Pancreas (tissue), 10 donors: ENCODE results near the gene EGF. TPM values are rescaled to one million over a fixed set of nuclear protein-coding genes. Genes with fewer than 3 reads are reported as not detected.
"Not testable (repeated sequence)": the region's sequence is repeated elsewhere in the genome, so short reads cannot be mapped to it uniquely, and the experiment has no call there.

Experiments used
- ATAC-seq, 4 donors: fragments of 200-7000 bp; cut with Tn5 transposase; one replicate each; pipeline versions ENCODE4 v1.8.0 to v1.9.1; 2020; ENCODE audit warnings: mild to moderate bottlenecking in 4 of 4, moderate library complexity in 4 of 4
- DNase-seq, 6 donors: peaks; one replicate each; pipeline ENCODE4 v3.0.0-alpha.2; 2020
- FAIRE-seq: peaks from 2 replicates; lab custom pipeline; 2012; peaks lifted over from hg19 to GRCh38; lab: Jason Lieb, UNC
- H3K27ac ChIP-seq, 4 donors: fragments of 200-600 bp; sonication (generic); 1 replicate in 3 of 4; 2 replicates in 1 of 4; pipeline versions ENCODE4 v1.5.0 to v1.8.0; 2020
- H3K27me3 ChIP-seq, 4 donors: fragments of 200-600 bp; one replicate each; pipeline ENCODE4 v1.8.0; 2021
- H3K36me3 ChIP-seq, 3 donors: fragments of 200-600 bp; sonication (generic) in 1 of 3; one replicate each; pipeline versions ENCODE4 v1.5.0 to v1.8.0; 2020 to 2021
- H3K4me1 ChIP-seq, 3 donors: fragments of 200-600 bp; one replicate each; pipeline ENCODE4 v1.8.0; 2021
- H3K4me3 ChIP-seq, 4 donors: fragments of 200-600 bp; sonication (generic) in 2 of 4; one replicate each; pipeline versions ENCODE4 v1.5.0 to v1.8.0; 2020 to 2021
- H3K9me3 ChIP-seq, 4 donors: fragments of 200-600 bp; one replicate each; pipeline ENCODE4 v1.8.0; 2021
- WGBS, 2 donors: extraction: QIAGEN DNeasy Blood & Tissue Kit; methylation state at CpG; one replicate each; pipeline ENCODE4 v1.1.7; 2013; 5-methylcytosine and 5-hydroxymethylcytosine counted together
- intact Hi-C, 3 donors: fragments of 100-400 bp; cut with DNase I; formaldehyde crosslinking; loops; one replicate each; pipeline versions ENCODE4 v1.11.1 to v1.14.2; 2022
- polyA plus RNA-seq, 2 donors: library from polyadenylated mRNA; stranded (reverse); fragments of 200-250 nt; gene quantifications; one replicate each; pipeline ENCODE4 v1.2.3, GENCODE V29; 2013
- total RNA-seq, 6 donors: library from RNA; stranded (reverse); fragmentation: NEBNext Ultra II Directional in 4 of 6; extraction: Animal tissue kit (Norgen Biotek cat#: 25700) in 4 of 6; gene quantifications; one replicate each; pipeline versions ENCODE4 v1.2.1 to v1.2.4, GENCODE V29; 2021 to 2023
- TF ChIP-seq, protein P1 (sequence below), 4 donors: fragments of 200-600 bp; sonication (generic) in 3 of 4; IDR thresholded peaks; one replicate each; pipeline versions ENCODE4 v1.5.0 to v1.8.0; 2021; ENCODE audit warnings: antibody characterized with exemption in 4 of 4
- donor health status: healthy with polysubstance abuse.
- donor health status: DM: no; HTN: no; CAD: no; lungs with moderate emphysema.
- donor health status: DM: no; HTN: no; CAD: no.
- donor health status: control.
- donor health status: control.
- donor health status: Bipolar disorder and iron deficiency.
- donor health status: DM: yes; HTN: yes; CAD: no.
- donor health status: DM: no; HTN: no; CAD: no.
- donor health status: DM: no; HTN: no; CAD: no.
- donor health status: DM: yes; HTN: yes; CAD: no.

Gene EGF
- total and polyA plus RNA-seq, 8 donors = 12.8 to 67.2 (median 23.1) TPM

DNA sequence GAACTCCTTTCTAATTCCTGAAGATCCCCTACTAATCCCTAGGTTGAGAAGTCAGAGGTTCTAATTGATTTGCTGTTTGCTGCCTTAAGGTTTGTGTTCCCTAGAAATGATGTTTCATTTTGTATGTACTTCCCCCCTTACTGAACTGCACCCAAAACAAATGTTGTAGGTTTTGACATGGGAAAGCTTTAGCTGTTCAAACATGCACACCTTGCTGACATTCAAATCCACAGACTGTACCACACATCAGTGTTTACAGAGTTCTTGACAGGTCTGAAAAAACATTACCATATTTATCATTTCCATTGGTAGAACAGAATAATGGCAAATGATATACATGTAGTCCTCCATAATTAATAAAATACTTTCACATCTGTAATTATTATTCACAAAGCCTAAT is 18.2 kb downstream of the EGF start:
- H3K9me3 ChIP-seq = no peaks in the 10 kb centered on the region
- DNase-seq (peak in 3 of 6 donors; percentile 37 to 54 (median 39)), FAIRE-seq (no peak), ATAC-seq (peak; percentile 95 to 98 (median 96))
- peaks cover 7 to 28% (median 26%) of the 10 kb centered on the region in 3 donors for H3K4me1 ChIP-seq
- intact Hi-C loops = no loop called here
- H3K27me3 ChIP-seq = no peaks in the 10 kb centered on the region
- TF ChIP-seq, protein P1, sequence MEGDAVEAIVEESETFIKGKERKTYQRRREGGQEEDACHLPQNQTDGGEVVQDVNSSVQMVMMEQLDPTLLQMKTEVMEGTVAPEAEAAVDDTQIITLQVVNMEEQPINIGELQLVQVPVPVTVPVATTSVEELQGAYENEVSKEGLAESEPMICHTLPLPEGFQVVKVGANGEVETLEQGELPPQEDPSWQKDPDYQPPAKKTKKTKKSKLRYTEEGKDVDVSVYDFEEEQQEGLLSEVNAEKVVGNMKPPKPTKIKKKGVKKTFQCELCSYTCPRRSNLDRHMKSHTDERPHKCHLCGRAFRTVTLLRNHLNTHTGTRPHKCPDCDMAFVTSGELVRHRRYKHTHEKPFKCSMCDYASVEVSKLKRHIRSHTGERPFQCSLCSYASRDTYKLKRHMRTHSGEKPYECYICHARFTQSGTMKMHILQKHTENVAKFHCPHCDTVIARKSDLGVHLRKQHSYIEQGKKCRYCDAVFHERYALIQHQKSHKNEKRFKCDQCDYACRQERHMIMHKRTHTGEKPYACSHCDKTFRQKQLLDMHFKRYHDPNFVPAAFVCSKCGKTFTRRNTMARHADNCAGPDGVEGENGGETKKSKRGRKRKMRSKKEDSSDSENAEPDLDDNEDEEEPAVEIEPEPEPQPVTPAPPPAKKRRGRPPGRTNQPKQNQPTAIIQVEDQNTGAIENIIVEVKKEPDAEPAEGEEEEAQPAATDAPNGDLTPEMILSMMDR (IDR thresholded peaks at IDR 0.05) = no peak
- H3K4me3 ChIP-seq = no peak overlapping the region
- peak overlapping the region; percentile 26 to 75 (median 56) for H3K27ac ChIP-seq
- H3K36me3 ChIP-seq = no peaks in the 10 kb centered on the region

DNA sequence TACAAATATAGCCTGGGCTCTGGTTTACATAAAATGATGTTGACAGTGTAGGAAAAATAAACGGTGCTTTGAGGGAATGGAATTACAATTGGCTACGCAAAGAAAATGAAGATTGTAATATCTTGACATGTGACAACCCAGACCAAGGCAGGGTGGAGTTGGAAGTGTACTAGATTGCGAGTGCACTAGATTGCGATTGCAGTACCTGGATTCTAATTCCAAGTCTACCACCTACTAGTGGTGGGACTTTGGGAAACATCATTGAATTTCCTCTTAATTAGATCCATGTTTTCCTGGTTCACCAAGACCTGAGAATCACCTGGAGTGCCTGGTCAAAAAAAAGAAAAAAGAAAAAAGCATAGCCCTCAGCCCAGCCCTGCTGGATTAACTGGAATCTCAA is 18.6 kb downstream of the EGF start:
- H3K4me3 ChIP-seq = no peak overlapping the region
- H3K9me3 ChIP-seq = no peaks in the 10 kb centered on the region
- H3K27ac ChIP-seq = peak overlapping the region in 3 of 4 donors; percentile 26 to 75 (median 66)
- WGBS, 2 donors = 24 to 35% methylated on average over 4 of the region's 4 CpGs
- FAIRE-seq (no peak), DNase-seq (peak in 1 of 6 donors; percentile 42), ATAC-seq (peak; percentile 71 to 84 (median 80))
- intact Hi-C loops = no loop called here
- no peaks in the 10 kb centered on the region for H3K36me3 ChIP-seq
- H3K27me3 ChIP-seq = no peaks in the 10 kb centered on the region
- H3K4me1 ChIP-seq = peaks cover 7 to 28% (median 26%) of the 10 kb centered on the region in 3 donors
- TF ChIP-seq, protein P1 (IDR thresholded peaks at IDR 0.05) = peak in 1 of 4 donors; percentile 6

DNA sequence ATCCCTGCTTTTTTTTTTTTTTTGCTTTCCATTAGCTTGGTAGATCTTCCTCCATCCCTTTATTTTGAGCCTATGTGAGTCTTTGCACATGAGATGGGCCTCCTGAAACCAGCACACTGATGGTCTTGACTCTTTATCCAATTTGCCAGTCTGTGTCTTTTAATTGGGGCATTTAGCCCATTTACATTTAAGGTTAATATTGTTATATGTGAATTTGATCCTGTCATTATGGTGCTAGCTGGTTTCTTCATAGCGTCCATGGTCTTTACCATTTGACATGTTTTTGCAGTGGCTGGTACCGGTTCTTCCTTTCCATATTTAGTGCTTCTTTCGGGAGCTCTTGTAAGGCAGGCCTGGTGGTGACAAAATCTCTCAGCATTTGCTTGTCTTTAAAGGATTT is 24.7 kb downstream of the EGF start:
- H3K27ac ChIP-seq, H3K4me3 ChIP-seq, DNase-seq, H3K36me3 ChIP-seq, FAIRE-seq, ATAC-seq, H3K9me3 ChIP-seq, H3K4me1 ChIP-seq, intact Hi-C loops, H3K27me3 ChIP-seq: not testable (repeated sequence)
- WGBS, 2 donors = 94 to 97% methylated on average over 3 of the region's 3 CpGs

DNA sequence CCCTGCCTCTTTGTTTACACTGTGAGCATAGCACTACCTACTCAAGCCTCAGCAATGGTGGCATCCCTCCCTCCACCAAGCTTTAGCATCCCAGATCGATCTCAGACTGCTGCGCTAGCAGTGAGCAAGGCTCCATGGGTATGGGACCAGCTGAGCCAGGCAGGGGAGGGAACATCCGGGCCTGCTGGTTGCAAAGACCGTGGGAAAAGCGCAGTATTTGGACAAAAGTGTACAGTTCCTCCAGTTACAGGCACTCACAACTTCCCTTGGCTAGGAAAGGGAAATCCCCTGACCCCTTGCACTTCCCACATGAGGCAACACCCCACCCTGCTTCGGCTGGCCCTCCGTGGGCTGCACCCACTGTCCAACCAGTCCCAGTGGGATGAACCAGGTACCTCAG is 26.5 kb downstream of the EGF start:
- no peaks in the 10 kb centered on the region for H3K27me3 ChIP-seq
- FAIRE-seq (no peak), ATAC-seq (peak in 3 of 4 donors; percentile 48 to 57 (median 54)), DNase-seq (peak in 3 of 6 donors; percentile 27 to 35 (median 31))
- H3K36me3 ChIP-seq = no peaks in the 10 kb centered on the region
- H3K4me1 ChIP-seq = peaks cover 5 to 22% (median 16%) of the 10 kb centered on the region in 3 donors
- H3K9me3 ChIP-seq = no peaks in the 10 kb centered on the region
- intact Hi-C loops = no loop called here
- H3K4me3 ChIP-seq = no peak overlapping the region
- H3K27ac ChIP-seq = no peak overlapping the region
- WGBS, 2 donors = 67 to 82% methylated on average over 7 of the region's 7 CpGs
- TF ChIP-seq, protein P1 (IDR thresholded peaks at IDR 0.05) = no peak

DNA sequence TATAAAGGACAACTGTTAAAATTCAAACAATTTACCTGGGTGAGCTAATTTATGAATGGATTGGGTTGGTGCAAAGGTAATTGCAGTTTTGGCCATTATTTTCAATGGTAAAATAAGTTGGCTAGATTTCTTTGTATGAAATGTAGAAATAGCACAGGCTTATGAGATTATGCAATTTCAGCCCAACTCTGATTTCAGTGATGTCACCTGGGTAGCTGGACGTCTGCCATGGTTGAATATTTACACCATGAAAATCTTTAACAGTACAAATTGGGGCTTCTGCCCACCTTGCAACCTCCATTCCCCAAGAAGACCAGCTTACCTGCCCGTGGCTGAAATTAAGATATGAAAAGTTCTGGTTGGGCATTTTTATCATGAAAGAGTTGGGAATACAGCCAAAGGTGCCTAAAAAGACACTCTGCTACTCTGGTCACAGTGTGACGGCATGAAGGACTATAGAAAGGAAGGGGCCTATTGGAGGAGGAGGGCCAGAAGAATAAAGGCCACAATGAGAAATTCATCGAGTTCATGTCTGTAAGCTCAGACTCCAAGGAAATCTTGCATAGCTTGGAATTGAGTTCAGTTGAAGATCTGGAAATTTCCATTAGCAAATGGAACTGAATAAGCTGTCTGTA is 29.7 kb downstream of the EGF start:
- ATAC-seq = peak; percentile 71 to 85 (median 76)
- Histone ChIP-seq H3K27me3 (no peaks in the 10 kb centered on the region), H3K36me3 (no peaks in the 10 kb centered on the region), H3K27ac (peak overlapping the region in 2 of 4 donors; percentile 35), H3K4me1 (peaks cover 5 to 22% (median 16%) of the 10 kb centered on the region in 3 donors), H3K4me3 (no peak overlapping the region), H3K9me3 (no peaks in the 10 kb centered on the region)
- peak in 4 of 6 donors; percentile 42 to 67 (median 58) for DNase-seq
- no peak for FAIRE-seq
- WGBS, 2 donors = 32 to 33% methylated on average over 4 of the region's 4 CpGs
- intact Hi-C loops = no loop called here
- TF ChIP-seq, protein P1 (IDR thresholded peaks at IDR 0.05) = no peak
